IPS-20b (cell line): ENCODE data around the gene AHNAK2.

Experiments
- H3K27ac ChIP-seq: one replicate; pipeline ENCODE4 v1.5.1; 2013; ENCODE audit warnings: low read length
- H3K27me3 ChIP-seq: 2 replicates; pipeline ENCODE4 v1.6.1; 2013; ENCODE audit warnings: mild to moderate bottlenecking, low read length, inconsistent platforms; ENCODE audit not compliant: insufficient read depth
- H3K36me3 ChIP-seq: 2 replicates; pipeline ENCODE4 v1.6.1; 2013; ENCODE audit warnings: low read depth, mild to moderate bottlenecking, inconsistent platforms, low read length, moderate library complexity; ENCODE audit not compliant: insufficient read depth
- H3K4me1 ChIP-seq: 2 replicates; pipeline ENCODE4 v1.6.1; 2013; ENCODE audit warnings: mild to moderate bottlenecking, control low read depth, inconsistent platforms, low read length, moderate library complexity; ENCODE audit not compliant: insufficient read depth
- H3K4me3 ChIP-seq: 2 replicates; pipeline ENCODE4 v1.5.1; 2013; ENCODE audit warnings: mild to moderate bottlenecking, low read length, inconsistent platforms
- H3K9ac ChIP-seq: 2 replicates; pipeline ENCODE4 v1.6.1; 2013; ENCODE audit warnings: low read depth, mild to moderate bottlenecking, inconsistent platforms, low read length, moderate library complexity
- H3K9me3 ChIP-seq: 2 replicates; pipeline ENCODE4 v1.6.1; 2013; ENCODE audit warnings: mild to moderate bottlenecking, low read depth, low read length, inconsistent platforms; ENCODE audit not compliant: insufficient read depth

AHNAK2 gene

GRCh38 chr14:105007593-105008264 is 29.6 kb upstream of the AHNAK2 start:
- peaks cover 46% of the 10 kb centered on the region for H3K36me3 ChIP-seq

GRCh38 chr14:105006831-105007592 is 28.8 kb upstream of the AHNAK2 start:
- no peak overlapping the region for H3K27ac ChIP-seq
- H3K36me3 ChIP-seq, result peaks cover 45% of the 10 kb centered on the region
- no peaks in the 10 kb centered on the region for H3K9me3 ChIP-seq
- no peaks in the 10 kb centered on the region for H3K27me3 ChIP-seq
- H3K4me3 ChIP-seq, result no peak overlapping the region
- H3K4me1 ChIP-seq, result no peaks in the 10 kb centered on the region
- H3K9ac ChIP-seq, result no peak overlapping the region

More at GRCh38 chr14:105007593-105008264, 29.6 kb upstream of the AHNAK2 start:
- H3K27ac ChIP-seq, result no peak overlapping the region
- H3K9ac ChIP-seq, result no peak overlapping the region
- H3K4me1 ChIP-seq, result no peaks in the 10 kb centered on the region
- no peak overlapping the region for H3K4me3 ChIP-seq
- no peaks in the 10 kb centered on the region for H3K27me3 ChIP-seq
- H3K9me3 ChIP-seq, result no peaks in the 10 kb centered on the region

DNA sequence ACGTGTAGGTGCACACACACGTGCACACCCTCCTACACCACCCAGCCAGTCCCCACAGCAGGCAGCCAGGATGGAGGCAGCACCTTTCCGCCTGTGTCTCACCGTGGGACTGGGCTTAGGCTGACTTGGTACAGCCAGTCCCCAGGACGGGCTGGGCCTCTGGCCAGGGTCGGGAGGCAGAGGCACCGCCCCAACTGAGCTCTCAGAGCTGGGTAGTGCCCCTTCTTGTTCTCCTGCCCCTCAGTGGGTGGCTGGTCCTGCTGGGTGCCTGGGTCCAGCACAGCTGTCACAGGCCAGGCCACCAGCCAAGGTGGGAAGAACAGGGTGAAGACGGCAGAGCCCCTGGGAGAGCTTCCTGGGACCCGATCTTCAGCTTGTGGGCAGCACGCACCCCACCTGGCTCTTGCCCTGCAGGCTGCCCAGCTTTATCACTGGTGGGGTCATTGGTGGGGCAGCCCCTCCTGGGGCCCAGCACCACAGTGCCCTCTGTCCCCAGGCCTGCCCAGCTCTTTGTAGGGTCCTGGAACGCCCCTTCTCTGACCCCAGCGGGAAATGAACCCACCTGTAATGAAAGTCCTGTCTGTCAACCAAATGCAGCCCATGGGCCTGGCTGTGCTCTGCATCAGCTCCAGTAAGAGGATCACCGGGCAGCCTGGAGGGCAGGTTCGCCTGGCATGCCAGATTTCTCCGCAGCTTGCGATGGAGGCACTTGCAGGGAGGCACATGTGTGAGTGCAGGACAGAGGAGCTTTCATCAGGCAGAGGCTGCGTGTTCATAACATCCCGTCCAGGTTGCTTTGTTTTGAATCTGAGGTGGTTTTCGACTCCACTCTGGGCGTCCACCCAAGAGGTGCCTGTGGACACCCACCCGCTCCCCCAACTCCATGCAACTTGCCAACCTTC is 28.0 kb upstream of the AHNAK2 start:
- Histone ChIP-seq H3K27ac (no peak overlapping the region), H3K4me1 (no peaks in the 10 kb centered on the region), H3K9ac (no peak overlapping the region), H3K36me3 (peaks cover 37% of the 10 kb centered on the region), H3K9me3 (no peaks in the 10 kb centered on the region), H3K4me3 (no peak overlapping the region), H3K27me3 (no peaks in the 10 kb centered on the region)

DNA sequence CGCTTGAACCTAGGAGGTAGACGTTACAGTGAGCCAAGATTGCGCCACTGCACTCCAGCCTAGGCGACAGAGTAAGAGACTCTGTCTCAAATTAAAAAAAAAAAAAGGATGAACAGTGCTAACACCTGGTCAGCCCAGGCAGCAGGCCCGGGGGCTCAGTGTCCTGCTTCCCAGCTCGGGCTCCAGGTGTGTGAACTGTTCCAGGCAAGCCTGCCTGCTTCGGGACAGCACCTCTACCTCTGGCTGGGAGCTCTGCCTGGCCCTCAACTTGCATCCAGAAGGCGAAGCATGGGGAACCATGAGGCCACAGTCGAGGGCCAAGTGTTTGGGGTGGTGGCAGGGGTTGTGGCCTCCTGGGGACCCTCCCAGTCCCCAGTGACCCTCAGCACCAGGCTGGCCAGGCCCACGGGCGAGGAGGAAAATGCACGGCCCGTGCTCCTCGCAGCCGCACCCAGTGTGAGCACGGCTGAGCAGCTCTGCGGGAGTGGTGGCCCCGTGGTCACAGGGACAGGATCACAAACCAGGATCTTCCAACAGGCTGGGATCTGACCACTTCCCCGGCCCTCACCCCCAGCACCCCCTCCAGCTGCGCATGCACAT is 27.3 kb upstream of the AHNAK2 start:
- Histone ChIP-seq H3K27me3 (no peaks in the 10 kb centered on the region), H3K27ac (no peak overlapping the region), H3K9me3 (no peaks in the 10 kb centered on the region), H3K4me1 (no peaks in the 10 kb centered on the region), H3K9ac (no peak overlapping the region), H3K4me3 (no peak overlapping the region), H3K36me3 (peaks cover 29% of the 10 kb centered on the region)

GRCh38 chr14:104999361-104999760 is 21.2 kb upstream of the AHNAK2 start:
- Histone ChIP-seq H3K4me1 (no peaks in the 10 kb centered on the region), H3K27me3 (no peaks in the 10 kb centered on the region), H3K9me3 (no peaks in the 10 kb centered on the region), H3K27ac (no peak overlapping the region), H3K9ac (no peak overlapping the region), H3K36me3 (no peaks in the 10 kb centered on the region), H3K4me3 (no peak overlapping the region)

DNA sequence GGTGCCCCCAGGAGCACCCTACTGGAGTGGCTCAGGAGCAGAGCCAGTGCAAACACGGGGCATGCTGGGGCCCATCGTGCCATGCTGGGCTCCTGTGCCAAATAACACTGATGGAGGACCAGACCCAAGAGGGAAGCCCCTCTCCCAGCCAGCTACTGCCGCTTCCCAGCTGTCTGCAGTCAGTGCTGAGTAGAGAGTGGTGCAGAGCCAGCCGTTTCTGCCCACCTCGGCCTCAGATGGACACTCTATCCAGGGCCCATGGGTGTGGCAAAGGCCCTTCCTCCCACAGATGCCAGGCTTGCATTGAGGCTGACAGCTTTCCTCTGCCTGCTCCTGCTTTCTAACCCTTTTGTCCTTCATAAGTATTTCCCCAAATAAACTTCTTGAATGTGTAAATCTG is 20.6 kb upstream of the AHNAK2 start:
- Histone ChIP-seq H3K9ac (no peak overlapping the region), H3K36me3 (no peaks in the 10 kb centered on the region), H3K9me3 (no peaks in the 10 kb centered on the region), H3K27ac (no peak overlapping the region), H3K4me3 (no peak overlapping the region), H3K4me1 (no peaks in the 10 kb centered on the region), H3K27me3 (no peaks in the 10 kb centered on the region)

GRCh38 chr14:104996483-104996882 is 18.3 kb upstream of the AHNAK2 start:
- Histone ChIP-seq H3K27ac (no peak overlapping the region), H3K9ac (no peak overlapping the region), H3K4me3 (no peak overlapping the region), H3K36me3 (no peaks in the 10 kb centered on the region), H3K4me1 (no peaks in the 10 kb centered on the region), H3K9me3 (no peaks in the 10 kb centered on the region), H3K27me3 (no peaks in the 10 kb centered on the region)

DNA sequence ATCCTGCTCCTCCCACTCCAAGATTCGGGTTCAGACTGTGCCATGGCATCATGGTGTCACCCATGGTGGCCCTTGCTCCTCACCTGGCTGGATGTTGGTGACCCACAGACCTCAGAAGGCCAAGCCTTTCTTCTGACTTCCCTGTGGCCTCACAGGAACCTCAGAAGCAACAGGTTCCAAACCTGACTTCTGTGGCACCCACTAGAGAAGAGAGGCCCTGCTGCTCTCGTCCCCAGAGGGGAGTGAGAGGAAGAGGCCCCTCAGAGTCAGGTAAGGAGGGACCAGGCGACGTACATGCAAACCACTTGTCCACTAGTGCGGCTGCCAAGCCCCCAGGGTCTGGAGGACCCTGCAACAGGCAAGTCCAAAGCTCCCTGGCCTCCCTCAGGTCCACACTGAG is 17.9 kb upstream of the AHNAK2 start:
- H3K4me3 ChIP-seq, result no peak overlapping the region
- H3K27ac ChIP-seq, result no peak overlapping the region
- H3K9me3 ChIP-seq, result no peaks in the 10 kb centered on the region
- H3K4me1 ChIP-seq, result no peaks in the 10 kb centered on the region
- no peaks in the 10 kb centered on the region for H3K36me3 ChIP-seq
- H3K27me3 ChIP-seq, result no peaks in the 10 kb centered on the region
- no peak overlapping the region for H3K9ac ChIP-seq

- Histone ChIP-seq H3K9me3 (no peaks in the 10 kb centered on the region), H3K36me3 (no peaks in the 10 kb centered on the region), H3K4me3 (no peak overlapping the region), H3K27me3 (no peaks in the 10 kb centered on the region), H3K4me1 (no peaks in the 10 kb centered on the region), H3K9ac (no peak overlapping the region), H3K27ac (no peak overlapping the region)
Measured at GRCh38 chr14:104994978-104995377, 16.8 kb upstream of the AHNAK2 start.

GRCh38 chr14:104993808-104994591 is 15.8 kb upstream of the AHNAK2 start:
- H3K4me1 ChIP-seq, result no peaks in the 10 kb centered on the region
- H3K27ac ChIP-seq, result no peak overlapping the region

DNA sequence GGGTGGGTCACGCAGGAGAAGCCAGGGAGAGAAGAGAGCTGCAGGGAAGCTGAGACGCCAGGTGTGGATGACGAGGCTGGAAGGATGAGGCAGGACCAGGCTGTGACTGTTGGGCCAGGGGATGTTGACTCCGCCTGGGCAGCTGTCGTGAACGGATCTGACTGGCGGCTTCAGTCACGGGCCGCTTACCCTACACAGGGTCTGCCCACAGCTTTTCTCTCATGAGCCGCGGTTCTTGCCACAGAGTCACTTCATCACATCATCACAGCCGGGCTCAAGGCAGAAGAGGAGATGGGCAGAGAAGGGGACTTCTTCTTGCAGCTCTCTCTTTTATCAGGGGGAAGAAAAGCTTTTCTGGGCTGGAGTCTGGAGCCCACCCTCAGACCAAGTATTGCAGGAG is 15.1 kb upstream of the AHNAK2 start:
- Histone ChIP-seq H3K27ac (no peak overlapping the region), H3K9me3 (no peaks in the 10 kb centered on the region), H3K27me3 (no peaks in the 10 kb centered on the region), H3K36me3 (no peaks in the 10 kb centered on the region), H3K4me1 (no peaks in the 10 kb centered on the region), H3K9ac (no peak overlapping the region), H3K4me3 (no peak overlapping the region)

More at GRCh38 chr14:104993808-104994591, 15.8 kb upstream of the AHNAK2 start:
- H3K27me3 ChIP-seq, result no peaks in the 10 kb centered on the region
- no peak overlapping the region for H3K9ac ChIP-seq
- H3K9me3 ChIP-seq, result no peaks in the 10 kb centered on the region
- H3K36me3 ChIP-seq, result no peaks in the 10 kb centered on the region
- H3K4me3 ChIP-seq, result no peak overlapping the region
